T follicular helper cell (primary cell): ENCODE measurements around the gene ZNF536.

Source experiments
- DNase-seq: peaks from one replicate; pipeline ENCODE4 v3.0.0-alpha.2; 2020; ENCODE audit warnings: low read depth

ZNF536 gene

GRCh38 chr19:30530751-30531150, 158.6 kb downstream of the ZNF536 start:
- DNase-seq = no peak

DNA sequence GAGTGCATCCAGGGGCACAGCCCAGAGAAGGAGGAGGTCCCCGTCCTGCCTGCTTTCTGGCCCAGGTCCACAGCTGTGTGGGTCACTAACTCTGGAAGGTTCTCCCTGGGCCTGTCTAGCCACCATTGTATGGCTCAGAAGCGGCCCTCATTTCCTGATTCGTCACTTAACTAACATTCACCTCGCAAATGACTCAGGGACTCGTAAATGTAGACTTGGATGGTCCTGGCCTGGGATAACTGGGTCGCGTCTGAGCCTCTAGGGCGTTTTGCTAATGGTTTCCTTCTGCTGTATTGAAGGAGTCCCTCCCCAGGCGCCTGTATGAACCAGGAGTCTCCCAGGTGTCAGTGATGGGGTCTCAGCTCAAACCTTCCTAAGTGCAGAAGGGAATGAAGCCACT, 162.8 kb downstream of the ZNF536 start:
- no peak for DNase-seq

DNA sequence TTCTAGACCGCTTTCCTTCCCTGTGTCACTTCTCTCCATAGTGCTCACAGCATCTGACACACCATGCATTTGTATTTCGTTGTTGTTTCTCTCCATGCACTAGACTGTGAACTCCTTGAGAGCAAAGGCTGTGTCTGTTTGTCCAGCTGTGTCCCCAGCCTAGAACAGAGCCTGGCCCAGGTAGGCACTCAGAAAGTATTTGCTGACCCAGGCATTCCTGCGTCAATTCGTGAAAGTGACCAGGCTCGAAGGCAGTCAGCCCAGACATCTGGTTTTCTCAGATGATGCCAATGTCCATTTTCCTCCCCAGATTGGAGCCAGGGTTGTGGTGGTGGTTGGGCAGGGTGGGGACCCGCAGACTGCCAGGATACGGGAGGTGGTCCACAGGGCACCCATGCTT, 164.8 kb downstream of the ZNF536 start:
- no peak for DNase-seq

- DNase-seq = no peak
These were observed 167.1 kb downstream of the ZNF536 start for GRCh38 chr19:30539315-30539714.

- DNase-seq = no peak
These were observed 167.8 kb downstream of the ZNF536 start for GRCh38 chr19:30539981-30540380.

GRCh38 chr19:30540761-30541160, 168.6 kb downstream of the ZNF536 start:
- no peak for DNase-seq

GRCh38 chr19:30541575-30541974, 169.4 kb downstream of the ZNF536 start:
- no peak for DNase-seq

- DNase-seq = no peak
These were observed 171.2 kb downstream of the ZNF536 start for GRCh38 chr19:30543243-30543945.

GRCh38 chr19:30545752-30546151, 173.6 kb downstream of the ZNF536 start:
- DNase-seq = no peak

DNA sequence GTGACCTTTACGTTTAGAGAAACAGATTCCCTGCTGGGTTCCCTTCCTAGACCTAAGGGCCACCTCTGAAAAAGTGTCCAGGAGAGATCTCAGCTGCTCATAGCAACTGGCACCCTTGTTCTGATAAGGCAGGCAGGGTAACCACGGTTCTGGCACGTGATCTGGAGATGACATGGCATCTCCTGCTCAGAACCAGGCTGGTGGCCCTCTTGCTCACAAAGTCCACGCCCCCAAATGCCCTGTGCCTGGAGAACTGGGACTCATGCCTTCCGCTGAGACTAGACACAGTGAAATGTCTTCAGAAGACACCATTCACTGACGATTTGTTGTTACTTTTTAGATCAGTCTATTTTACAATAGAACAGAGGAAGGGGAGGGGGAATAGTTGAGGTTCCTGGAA, 174.1 kb downstream of the ZNF536 start:
- DNase-seq = no peak

GRCh38 chr19:30547246-30547645, 175.1 kb downstream of the ZNF536 start:
- DNase-seq = no peak

GRCh38 chr19:30549151-30549550, 177.0 kb downstream of the ZNF536 start:
- DNase-seq = no peak

DNA sequence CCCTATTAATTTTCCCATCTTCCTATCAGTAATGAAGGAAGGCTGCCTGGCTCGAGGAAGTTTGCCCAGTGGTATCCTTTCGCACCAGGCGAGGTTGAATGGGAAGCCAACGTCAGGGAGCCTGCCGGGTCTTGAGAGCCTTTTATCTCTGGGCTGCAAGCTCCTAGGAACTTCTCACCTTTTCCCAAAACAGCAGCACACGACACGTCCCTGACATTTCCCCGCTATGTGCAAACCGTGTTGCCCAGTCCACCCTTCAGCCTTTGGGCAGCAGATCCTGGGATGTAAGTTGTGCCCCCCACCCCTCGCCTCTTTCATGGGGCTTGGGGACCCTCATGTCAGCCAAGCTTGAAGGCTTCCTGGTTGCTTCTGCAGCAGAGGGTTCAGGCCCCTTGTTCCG, 179.1 kb downstream of the ZNF536 start:
- DNase-seq = no peak

- no peak for DNase-seq
These were observed 180.4 kb downstream of the ZNF536 start for GRCh38 chr19:30552593-30552992.

GRCh38 chr19:30555075-30555790, 183.0 kb downstream of the ZNF536 start:
- no peak for DNase-seq

GRCh38 chr19:30555791-30556110, 183.6 kb downstream of the ZNF536 start:
- no peak for DNase-seq

- no peak for DNase-seq
These were observed 184.1 kb downstream of the ZNF536 start for GRCh38 chr19:30556230-30556711.

DNA sequence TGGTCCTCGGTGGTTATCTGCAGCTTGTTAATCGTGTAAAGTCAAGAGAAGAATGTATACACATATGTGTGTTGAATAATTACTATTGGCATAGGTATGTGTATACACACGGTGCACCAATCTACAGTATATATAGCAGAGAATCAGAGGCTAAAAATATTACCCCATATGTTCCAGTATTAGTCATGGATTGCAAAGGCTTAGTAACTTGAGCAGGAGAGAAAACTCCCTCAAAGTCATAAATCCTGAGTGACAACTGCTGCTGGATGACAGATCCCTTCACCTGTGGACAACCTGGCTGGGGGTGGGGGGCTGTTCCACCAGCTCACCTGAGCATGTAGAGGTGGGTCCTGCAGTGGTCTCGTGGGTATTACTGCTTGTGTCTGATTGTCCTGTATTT, 185.0 kb downstream of the ZNF536 start:
- no peak for DNase-seq

GRCh38 chr19:30557927-30558557, 185.9 kb downstream of the ZNF536 start:
- no peak for DNase-seq

DNA sequence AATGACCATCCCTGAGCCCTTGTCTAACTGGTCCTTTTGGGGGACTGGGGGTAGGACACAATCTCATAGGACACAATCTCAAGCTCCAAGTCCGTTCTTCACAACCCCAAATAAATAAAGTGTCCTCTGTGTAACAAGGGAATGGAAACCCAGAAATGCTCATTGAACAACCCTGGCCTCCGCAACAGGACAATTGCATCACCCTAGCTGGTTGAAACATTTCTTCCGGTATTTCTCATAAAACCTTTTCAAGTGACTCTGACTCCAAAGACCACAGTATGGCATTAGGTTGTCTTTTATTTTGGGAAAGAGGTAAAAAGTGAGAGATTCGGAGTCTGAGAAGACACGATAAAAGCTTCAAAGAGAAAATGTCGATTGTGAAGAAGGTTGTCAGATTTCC, 186.6 kb downstream of the ZNF536 start:
- no peak for DNase-seq

DNA sequence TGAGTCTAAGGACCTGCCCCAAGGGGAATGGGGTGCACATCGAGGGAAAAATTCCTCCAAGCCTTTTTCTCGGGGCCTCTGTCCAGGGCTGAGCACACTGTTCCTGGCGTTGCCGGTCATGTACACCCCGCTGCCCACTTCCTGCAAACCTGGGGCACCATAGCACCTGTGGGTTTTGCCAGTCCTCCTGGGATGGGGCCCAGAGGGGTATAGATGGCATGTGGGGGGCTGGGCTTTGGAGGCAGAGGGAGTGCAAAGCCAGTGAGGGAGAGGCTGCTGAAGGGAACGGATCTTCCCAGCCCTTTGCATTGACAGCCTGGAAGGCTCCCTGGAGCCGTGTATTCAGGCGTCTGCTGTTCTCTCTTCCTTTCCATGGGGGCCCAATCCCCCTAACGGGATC, 187.3 kb downstream of the ZNF536 start:
- no peak for DNase-seq

GRCh38 chr19:30562981-30563380, 190.8 kb downstream of the ZNF536 start:
- DNase-seq = no peak

GRCh38 chr19:30563691-30564090, 191.5 kb downstream of the ZNF536 start:
- no peak for DNase-seq
